B cell (primary cell): ENCODE results near the gene SGCG.
"Not testable (repeated sequence)": the region's sequence is repeated elsewhere in the genome, so short reads cannot be mapped to it uniquely, and the experiment has no call there.

Experiments
- CTCF ChIP-seq: fragments of 200-600 bp; IDR thresholded peaks from one replicate; pipeline ENCODE4 v1.8.0; 2022; ENCODE audit warnings: antibody characterized with exemption, mild to moderate bottlenecking
- EZH2 ChIP-seq: IDR thresholded peaks from 2 replicates; pipeline ENCODE4 v1.6.1; 2012; ENCODE audit warnings: borderline replicate concordance, low read depth, mild to moderate bottlenecking, moderate library complexity, low read length; ENCODE audit not compliant: insufficient read depth, poor library complexity, severe bottlenecking

- TF ChIP-seq CTCF, EZH2: not testable (repeated sequence)
Observed at GRCh38 chr13:23314837-23315236, 134.1 kb downstream of the SGCG start.
